Measurements from ENCODE around the gene IL9.

Gene IL9

DNA sequence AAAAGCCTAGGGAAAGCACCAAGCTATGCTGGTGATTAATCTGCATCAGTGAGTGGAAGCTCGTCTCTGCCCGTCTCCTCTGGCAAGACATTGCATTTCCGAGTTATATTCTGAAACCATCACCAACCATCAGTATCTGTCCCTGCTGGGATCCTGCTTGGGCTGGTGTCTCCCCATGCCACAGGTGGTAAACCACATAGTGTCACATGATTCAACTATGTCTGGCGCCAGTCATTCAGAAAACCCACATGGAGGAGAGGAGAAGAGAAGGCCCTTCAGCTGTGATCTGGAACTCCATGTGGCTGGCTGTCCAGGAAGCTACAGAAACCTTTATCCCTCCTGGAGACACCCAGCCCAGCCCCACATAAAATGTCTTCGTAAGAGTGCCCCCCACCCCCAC is 4.8 kb downstream of the IL9 start:
- no peak for DNase-seq

DNA sequence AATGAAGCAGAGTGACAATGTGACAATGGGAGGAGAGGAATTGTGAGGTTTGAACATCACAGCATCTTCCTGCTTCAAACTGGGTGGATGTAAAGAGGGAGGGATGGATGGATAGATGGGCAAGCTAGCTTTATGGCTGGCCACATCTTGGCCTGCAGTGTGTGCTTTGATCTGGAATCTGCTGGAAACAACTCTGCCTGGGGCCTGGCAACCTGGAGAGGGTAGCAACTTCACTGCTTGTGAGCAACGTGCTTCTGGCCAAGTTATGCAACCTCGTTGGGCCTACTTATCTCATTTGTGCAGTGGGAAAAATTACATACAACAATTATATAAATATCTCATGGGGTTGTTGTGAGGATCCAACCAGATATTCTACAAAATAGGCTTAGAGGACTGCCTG is 5.3 kb downstream of the IL9 start:
- DNase-seq = no peak

DNA sequence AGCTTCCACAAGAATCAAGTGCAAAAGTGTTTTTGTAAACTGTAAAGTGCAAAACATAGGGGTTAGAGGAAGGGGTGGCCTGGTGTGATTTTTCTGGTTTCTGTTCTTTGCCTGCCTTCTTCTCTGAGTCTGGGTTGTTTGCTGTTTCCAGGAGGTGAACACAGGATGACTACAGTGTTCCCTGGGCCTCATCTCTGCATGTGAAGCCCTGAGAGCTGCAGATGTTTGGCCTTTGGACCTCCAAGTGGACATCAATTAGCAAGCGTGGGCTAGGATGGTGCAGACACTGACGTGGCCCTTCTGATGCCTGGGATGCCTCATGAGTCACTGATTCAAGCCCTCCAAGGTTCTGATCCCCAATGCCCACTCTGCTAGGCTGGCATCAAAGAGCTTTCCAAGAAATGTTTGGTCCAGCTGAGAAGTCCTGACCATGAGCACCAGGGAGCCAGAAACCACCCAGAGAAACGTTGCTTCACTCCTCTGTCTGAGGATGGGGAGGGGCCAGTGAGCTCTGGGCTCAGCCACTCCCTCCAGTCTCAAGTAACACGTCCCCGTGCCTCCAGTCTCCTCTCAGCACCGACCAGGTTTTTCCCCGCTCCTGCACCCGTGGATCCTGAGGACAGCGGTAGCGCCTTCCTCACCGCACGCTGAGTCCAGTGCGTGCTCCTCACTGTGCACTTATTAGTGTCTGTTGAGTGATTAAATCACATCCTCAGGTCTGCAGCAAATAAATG is 7.6 kb downstream of the IL9 start:
- DNase-seq = no peak

DNA sequence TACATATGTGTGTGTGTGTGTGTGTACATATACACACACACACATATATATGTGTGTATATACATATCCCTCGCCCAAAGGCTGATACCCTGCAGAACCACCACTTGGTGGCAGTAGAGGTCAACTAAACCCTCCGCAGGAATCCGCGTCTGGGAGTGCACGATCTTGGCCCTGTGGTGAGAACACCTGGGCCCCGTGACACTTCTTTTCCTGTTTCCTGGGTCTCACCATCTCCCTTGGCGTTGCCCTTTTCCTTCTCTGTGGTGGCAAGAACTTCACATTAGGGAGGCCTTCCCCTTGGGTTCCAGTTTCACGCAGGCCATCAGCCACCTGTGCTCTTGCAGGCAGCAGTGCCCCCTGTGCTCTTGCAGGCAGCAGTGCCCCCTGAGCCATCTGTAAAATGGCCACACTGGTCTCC is 8.2 kb downstream of the IL9 start:
- DNase-seq = peak; percentile 85

DNA sequence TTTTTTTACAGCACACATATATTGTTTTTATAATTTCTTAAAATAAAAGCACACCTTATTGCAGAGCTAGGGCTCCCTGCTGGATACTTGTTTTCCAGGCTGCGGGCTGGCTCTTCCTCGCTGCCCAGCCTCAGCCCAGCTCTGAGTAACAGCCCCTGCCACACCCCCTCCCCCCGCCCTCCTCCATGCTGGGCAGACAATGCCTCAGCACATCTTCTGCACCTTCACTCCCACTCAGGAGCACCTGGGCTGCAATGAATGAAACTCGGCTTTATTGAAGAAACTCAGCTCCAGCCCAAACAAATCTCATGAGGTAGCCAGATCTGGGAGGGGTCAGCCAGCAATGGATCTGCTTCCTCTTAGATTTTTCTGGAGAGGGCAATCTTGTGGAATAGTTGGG is 9.5 kb downstream of the IL9 start:
- DNase-seq = no peak

DNA sequence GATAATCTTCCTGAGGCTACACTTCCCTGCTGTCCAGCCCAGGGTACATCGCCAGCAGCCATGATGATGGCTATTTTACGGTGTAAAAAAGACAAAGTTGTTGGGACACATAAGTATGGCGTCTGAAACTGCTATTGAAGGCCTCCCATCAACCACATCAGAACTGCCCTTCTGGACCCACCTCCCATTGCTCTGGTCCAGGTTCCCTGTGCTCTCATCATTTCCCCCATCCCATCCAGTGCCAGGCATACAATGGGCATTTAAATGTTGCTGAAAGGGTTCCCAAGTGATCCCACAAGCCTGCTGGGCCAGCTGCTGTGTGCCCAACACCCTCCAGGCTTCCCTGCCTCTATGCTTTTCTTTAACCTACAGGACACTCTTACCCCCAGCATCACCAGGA is 10.6 kb downstream of the IL9 start:
- no peak for DNase-seq

DNA sequence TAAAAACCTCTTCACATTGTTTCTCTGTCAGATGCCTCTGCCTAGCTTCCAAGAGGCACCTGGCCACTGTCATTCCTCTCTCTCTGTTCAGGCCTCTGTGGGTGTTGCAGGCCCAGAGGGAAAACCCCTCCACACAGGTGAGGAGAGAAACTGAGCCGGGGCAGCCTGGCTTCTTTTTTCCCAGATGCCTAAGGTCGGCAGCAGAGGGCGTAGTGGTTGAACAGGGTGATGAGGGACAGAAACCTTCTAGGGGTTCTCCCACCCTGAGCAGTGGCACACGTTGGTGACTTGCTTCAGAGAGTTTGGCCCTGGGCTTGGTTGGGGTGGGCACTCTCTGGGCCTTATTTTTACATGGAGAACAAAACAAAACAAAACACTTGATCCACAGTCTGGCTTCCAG is 12.2 kb downstream of the IL9 start:
- DNase-seq = no peak

DNA sequence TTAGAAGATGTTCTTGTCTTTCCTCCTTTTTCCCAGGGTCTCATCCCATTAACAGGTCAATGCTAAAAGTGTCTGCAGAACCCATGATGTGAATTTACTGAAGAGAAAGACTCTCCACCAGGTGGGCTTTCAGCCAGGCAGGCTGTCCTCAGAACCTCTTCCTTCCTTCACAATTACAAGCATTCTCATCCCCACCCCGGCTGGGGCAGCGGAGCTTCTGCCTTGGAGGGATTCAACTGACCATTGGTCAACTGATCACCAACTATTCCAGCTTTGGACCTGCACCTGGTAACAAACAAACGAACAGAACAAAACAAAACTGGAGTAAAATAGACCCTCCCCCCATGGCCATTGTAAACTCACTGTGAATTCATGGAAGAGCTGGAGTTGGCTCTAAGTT is 12.6 kb downstream of the IL9 start:
- DNase-seq = no peak

DNA sequence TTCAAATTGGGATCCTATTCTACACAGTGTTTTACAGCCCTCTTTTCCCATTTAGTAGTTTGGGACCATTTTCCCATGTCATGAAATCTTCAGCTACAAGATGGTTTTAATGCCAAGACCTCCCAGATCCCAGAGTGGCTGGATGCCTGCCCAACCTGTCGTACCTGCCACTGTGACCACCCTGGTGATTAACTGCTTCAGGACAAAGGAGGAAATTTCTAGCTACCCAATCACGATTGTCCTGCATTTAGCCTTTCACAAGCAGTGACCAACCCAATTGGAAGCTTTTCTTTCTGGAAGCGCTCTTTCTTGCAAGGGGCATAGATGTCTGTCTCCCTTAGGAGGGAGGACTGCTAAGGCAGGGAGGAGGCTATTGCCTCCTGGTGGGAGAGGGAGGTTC is 13.8 kb downstream of the IL9 start:
- no peak for DNase-seq

DNA sequence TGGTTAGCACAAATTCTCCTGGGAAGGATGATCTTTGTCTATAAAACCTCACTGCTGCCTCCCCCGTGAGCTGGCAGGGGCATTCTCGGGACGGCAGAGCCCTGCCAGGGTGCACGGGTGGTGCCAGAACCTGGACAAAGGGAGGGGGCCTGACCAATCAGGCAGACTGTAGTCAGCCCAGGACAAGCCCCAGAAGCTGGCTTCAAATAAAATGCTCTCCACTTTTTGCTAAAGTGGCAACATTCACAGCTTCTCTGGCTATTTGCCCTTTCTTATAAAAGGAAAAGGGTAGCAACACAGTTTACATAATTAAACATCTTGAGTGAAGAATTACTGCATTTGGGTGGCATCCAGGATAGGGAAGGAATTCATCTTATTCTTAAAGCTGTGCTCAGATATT is 14.4 kb downstream of the IL9 start:
- DNase-seq = no peak

DNA sequence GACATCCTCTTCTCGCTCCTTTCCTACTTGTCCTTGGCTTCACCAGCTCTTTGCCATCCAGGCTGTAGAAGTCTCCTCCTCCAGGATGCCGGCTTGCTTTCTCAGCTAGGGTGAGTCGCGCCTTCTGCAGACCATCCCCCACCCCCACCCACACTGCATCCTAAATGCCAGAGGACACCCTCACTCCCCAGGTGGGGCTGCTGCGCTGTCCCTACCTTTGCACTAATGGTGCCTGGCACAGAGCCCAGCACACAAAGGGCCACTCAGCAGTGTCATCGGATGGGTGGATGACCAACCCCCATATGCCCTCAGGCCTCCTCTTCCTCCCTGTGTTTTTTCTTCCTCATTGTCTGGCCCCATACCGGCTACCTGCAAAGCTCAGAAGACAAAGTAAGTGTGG is 14.8 kb downstream of the IL9 start:
- no peak for DNase-seq

DNA sequence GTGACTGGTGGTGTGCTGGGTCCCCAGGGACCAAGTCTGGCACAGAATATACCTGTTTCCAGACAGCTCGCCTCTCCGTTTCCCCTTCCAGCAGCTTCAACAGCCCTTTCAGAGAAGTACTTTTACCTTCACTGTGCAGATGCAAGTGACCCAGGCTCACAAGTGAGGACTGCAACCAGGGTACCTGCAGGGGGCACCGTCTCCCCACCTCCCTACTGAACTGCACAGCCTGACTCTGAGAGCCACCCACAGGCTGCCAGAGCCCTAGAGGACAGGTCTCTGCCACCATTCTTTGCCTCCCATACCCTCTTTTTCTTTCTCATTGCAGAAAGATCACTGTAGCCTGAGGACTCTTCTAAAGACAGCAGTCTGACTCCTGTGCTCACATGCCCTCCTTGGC is 15.4 kb downstream of the IL9 start:
- no peak for DNase-seq

DNA sequence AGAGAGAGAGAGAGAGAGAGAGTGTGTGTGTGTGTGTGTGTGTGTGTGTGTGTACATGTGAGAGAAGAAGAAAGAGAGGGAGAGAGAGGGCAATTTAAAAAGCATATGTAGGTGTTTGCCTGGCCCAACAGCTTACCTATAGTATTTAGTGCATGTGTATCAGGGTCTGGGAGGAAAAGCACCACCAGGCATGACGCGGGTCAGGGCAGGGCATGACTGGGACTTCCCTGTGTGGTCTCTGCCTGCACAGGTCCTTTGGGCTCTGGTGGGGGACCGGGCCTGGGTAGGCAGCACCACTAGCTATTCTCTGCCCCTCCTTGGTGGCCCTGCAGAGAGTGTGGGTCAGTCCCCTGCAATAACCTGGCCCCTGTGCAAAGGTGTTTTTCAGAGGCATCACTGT is 16.1 kb downstream of the IL9 start:
- DNase-seq = no peak

DNA sequence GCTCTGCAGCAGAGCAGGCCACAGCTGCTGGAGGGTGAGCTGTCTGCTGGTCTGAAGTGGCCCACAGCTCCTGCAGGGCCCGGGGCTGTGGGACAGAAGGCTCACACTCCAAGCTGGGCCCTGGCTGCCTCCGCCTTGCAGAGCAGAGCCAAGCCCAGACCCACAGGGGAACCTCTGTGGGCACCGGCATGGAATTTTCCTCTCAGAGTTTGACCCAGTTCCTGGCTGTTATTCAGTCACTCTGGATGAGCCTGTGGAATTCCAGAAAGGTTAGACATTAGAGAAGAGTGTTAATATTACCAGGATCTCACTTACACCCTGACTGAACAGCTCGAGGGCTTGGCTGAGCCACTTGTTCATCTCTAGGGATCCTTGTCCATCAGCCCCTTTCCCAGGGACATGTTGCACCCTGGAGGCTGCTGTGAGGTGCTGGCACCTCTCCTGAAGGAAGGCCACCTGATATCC is 17.5 kb downstream of the IL9 start:
- DNase-seq = no peak

DNA sequence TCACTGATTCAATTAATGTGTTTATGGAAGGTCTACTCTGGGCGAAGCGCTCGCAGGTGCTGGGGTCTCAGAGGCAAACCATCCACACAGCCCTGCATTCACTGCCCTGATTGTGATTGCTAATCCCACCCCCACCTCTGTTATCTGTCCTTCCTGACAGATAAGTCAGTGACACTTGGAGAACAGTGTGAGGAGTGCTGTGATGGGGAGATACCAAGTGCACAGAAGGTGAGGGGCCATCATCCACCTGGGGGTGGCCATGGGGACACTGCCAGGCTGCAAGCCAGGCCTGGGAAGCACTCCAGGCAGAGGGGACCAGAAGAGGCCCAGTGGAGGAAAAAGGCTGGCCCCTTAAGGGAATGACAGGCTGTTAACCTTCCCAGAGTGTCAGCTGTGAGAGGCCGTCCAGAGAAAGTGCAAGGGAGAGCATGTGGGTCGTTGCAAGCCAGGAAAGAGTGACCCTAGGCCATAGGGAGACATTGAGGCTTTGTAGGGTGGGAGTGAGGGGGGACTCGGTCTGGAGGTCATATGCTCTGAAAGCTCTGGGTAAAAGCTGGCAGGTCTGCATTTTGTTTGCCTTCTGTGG is 18.0 kb downstream of the IL9 start:
- no peak for DNase-seq

DNA sequence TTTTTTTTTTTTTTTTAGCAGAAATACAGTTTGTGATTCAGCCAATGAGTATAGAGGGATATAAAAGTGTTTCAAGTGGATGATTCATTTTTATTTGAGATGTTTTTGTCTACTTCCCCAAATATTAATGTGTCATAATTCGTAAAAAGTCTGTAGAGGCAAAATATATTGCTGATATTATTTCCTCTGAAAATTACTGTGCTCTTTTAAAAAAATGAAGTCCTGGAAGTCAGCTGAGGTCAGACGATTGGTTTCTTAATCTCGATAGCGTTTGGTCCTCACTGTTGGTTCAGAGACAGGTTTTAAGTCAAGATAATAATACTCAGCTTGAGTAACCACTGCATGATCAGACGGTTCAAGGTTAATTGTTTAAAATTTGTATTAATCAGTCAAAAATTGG is 19.5 kb downstream of the IL9 start:
- no peak for DNase-seq

DNA sequence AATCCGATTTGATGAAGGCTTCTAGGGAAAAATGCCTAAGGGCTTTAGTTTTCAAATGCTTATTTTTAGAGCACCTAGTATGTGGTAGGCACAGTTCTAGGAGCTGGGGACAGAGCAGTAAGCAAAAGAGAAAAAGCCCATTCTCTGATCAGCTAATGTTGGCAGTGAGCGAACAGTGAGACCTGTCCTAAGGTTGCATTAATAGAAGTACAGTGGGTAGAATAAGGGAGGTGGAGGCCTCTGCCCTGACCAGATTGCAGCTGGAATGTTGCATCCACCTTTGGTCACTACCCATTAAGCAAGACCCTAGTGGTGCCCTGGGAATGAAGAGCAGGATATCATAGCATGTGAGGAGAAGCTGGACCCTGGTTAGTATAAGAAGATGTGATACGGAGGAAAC is 20.1 kb downstream of the IL9 start:
- DNase-seq = no peak

DNA sequence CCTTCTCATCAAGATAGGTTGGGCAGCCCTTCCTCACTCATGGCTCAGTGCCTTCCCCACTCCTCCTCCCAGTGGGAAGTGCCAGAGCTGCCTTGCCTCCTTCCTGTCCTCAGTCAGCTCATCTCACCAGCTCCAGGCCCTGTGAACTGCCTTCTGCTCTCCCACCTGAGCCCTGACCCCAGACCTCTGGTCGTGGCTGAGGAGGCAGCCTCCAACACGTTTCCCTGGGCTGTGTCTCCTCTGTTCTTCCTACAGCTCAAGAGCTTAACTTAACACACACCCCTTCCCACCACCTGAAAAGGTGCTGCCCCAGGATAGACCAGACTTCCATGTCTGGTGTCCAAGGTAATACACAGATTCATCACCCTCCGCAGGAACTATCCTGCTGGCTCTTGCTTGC is 21.2 kb downstream of the IL9 start:
- no peak for DNase-seq

DNA sequence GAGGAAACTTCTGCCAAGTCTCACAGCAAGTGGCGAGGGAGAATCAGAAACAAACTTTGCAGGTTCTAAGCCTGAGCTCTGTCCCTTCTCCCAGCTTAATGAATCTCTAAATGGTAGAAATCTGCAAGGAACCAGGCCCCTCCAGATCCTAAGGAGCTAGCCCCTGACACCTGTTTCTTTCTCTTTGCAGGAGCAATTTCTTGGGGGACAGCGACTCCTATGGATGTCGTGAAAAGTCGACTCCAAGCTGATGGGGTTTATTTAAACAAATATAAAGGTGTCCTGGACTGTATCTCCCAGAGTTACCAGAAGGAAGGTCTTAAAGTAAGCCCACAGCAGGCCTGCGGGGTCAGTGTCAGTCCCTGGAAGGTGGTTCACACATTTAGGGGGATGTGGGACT is 21.8 kb downstream of the IL9 start:
- DNase-seq = no peak

DNA sequence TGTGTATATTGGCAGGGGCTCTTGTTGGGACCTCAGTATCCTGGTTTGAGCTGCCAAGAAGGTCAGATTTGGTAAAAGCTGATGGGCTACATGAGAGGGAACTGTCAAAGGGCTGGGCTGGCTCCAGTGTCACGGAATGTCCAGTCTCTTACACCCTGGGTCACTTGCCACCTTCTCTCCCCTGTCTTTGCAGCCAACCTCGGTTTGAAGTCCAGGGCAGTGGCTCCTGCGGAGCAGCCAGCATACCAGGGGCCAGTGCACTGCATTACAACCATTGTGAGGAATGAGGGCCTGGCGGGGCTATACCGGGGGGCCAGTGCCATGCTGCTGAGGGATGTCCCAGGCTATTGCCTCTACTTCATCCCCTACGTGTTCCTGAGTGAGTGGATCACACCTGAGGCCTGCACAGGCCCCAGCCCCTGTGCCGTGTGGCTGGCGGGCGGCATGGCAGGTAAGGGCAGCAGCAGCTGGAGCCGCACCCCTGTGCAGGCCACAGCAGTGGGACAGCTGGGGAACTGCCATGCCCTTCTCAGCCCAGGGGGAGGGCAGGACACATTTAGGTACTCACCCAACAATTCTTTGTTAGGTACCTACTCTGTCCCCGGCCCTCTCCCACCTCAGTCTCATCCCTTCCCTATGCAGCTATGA is 24.2 kb downstream of the IL9 start:
- no peak for DNase-seq

DNA sequence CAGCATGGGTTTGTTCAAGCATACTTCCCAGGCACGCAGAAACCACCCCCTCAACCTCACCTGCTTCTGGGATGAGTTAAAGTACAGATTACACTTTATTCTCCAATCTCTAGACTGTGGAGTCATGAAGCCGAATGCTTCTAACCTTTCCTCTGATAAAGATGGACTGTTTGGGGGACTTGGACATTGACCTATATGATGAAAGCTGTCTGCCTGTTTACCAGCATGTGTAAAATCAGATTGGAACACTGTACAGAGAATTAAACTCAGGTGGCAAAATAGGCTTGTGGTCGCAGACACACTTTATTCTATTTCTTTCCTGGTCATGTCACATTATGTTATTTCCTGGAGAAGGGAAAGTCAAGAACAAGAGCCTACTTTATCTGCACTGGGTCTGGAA is 25.7 kb downstream of the IL9 start:
- no peak for DNase-seq

DNA sequence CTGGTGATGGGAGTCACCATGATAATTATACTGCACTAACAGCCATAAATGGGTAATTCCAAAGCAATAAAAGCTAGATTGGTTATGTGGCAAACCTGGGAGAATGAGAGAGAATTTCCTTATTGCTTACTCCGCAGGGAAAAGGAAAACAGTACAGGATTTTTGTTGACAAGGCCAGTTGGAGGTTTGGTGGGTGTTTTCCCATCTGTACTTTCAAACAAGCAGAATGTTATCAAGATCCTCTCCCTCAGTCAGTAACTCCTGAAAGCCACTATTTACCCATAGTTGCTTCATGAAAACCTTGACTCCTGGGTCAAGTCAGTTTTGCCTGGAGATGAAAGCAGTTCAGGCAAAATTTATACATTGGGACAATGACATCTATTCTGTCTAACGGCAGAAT is 26.4 kb downstream of the IL9 start:
- DNase-seq = no peak

DNA sequence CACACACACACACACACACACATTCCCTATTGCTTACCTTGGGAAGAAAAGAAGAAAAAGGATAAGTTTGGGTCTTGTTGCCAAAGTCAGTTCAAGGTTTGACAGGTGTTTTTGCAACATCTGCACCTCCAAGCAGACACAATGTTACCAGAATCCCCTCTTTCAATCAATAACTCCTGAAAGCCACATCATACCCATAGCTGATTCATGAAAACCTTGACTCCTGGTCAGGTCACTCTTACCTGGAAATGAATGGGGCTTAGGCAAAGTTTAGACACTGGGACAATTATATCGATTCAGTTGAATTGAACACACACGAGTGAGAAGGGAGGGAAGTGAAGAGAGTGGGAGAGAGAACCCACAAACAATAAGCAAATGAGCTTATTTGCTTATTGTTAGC is 27.0 kb downstream of the IL9 start:
- no peak for DNase-seq

DNA sequence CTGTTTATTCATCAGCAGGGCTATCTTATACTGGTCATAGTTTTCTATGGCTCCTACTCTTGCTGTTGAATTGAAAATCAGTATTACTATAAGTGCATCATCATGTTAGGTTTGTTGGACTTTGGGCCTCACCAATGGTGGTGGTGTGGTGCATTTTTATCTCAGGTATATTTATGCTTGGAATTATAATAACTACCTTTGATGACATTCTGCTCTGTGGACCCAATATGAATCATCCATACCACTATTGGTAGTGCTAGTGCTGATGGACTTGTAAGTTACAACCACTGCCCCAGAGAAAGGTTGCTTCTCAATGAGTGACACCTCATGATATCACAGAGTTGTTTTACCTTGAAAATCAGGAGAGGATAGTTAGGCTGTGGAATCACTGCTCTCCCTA is 28.0 kb downstream of the IL9 start:
- DNase-seq = no peak

DNA sequence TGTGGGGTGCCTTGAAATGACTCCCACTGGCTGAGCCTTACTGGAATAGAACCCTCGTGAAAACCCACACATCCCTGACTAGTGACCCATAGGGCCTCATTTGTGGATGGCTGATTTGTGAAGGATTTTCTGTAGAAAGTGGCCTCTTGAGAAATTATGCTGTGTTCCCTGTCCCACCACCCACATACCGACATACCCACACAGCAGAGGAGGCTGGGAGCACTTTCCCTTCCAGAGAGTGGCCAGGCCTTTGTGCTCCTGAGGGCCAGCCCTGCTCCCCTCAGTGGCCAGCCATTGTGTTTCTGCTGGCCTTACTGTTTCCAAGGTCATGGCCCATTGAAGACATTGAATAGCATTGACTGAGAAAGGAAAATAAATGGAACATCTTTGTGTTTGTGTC is 29.6 kb downstream of the IL9 start:
- no peak for DNase-seq

All from activated effector memory CD4-positive, alpha-beta T cell treated with anti-CD3 and anti-CD28 coated beads, Interleukin-2, amount 50 U/mL, for 16 hours (primary cell).